Activated naive CD4-positive, alpha-beta T cell (primary cell): ENCODE results near the gene LRRC25.

Experiments
- DNase-seq, 4 experiments: peaks; one replicate each; lab custom pipeline; 2025; lab: John Stamatoyannopoulos, UW

Gene LRRC25

GRCh38 chr19:18435842-18436670 lies 38.6 kb upstream of the LRRC25 start:
- DNase-seq: no peak

- DNase-seq: no peak
Observed at GRCh38 chr19:18435178-18435841, 37.9 kb upstream of the LRRC25 start.

- DNase-seq: no peak
Observed at GRCh38 chr19:18434411-18435175, 37.2 kb upstream of the LRRC25 start.

- no peak for DNase-seq
Observed at GRCh38 chr19:18433735-18434398, 36.4 kb upstream of the LRRC25 start.

GRCh38 chr19:18433015-18433691 lies 35.7 kb upstream of the LRRC25 start:
- DNase-seq: peak in 1 of 4 experiments; percentile 42

GRCh38 chr19:18432275-18433014 lies 35.0 kb upstream of the LRRC25 start:
- DNase-seq: no peak

GRCh38 chr19:18431351-18432197 lies 34.2 kb upstream of the LRRC25 start:
- DNase-seq: no peak

- DNase-seq: no peak
Observed at GRCh38 chr19:18430417-18431144, 33.2 kb upstream of the LRRC25 start.

GRCh38 chr19:18429717-18430416 lies 32.4 kb upstream of the LRRC25 start:
- no peak for DNase-seq

GRCh38 chr19:18428787-18429674 lies 31.6 kb upstream of the LRRC25 start:
- DNase-seq: peak in 3 of 4 experiments; percentile 39 to 75 (median 69)

GRCh38 chr19:18428173-18428786 lies 30.9 kb upstream of the LRRC25 start:
- no peak for DNase-seq

GRCh38 chr19:18427743-18428113 lies 30.3 kb upstream of the LRRC25 start:
- DNase-seq: no peak

- DNase-seq: no peak
Observed at GRCh38 chr19:18427080-18427742, 29.8 kb upstream of the LRRC25 start.

GRCh38 chr19:18426416-18426767 lies 29.0 kb upstream of the LRRC25 start:
- DNase-seq: no peak

- DNase-seq: no peak
Observed at GRCh38 chr19:18425515-18426415, 28.3 kb upstream of the LRRC25 start.
